Esophagus muscularis mucosa (tissue), 4 donors: ENCODE data around the gene ENTREP1. TPM values are rescaled to one million over a fixed set of nuclear protein-coding genes. Genes with fewer than 3 reads are reported as not detected.

Experiments
- DNase-seq: peaks from one replicate; pipeline ENCODE4 v3.0.0-alpha.2; 2017; ENCODE audit errors: extremely low spot score
- H3K27ac ChIP-seq, 4 donors: fragments of 200-600 bp; sonication (generic); replicated peaks in 1 of 4; 1 replicate in 3 of 4; 2 replicates in 1 of 4; pipeline ENCODE4 v1.5.1; 2016 to 2019; ENCODE audit warnings: mild to moderate bottlenecking in 1 of 4
- H3K27me3 ChIP-seq, 4 donors: fragments of 200-600 bp; sonication (generic); one replicate each; pipeline versions ENCODE4 v1.5.1 to v1.6.0; 2016 to 2019
- H3K36me3 ChIP-seq, 4 donors: fragments of 200-600 bp; sonication (generic); one replicate each; pipeline ENCODE4 v1.5.1; 2016 to 2019
- H3K4me1 ChIP-seq, 4 donors: fragments of 200-600 bp; sonication (generic); one replicate each; pipeline ENCODE4 v1.5.1; 2016 to 2019
- H3K4me3 ChIP-seq, 4 donors: fragments of 200-600 bp; sonication (generic); 1 replicate in 2 of 4; 2 replicates in 2 of 4; pipeline ENCODE4 v1.5.1; 2016 to 2019; ENCODE audit warnings: mild to moderate bottlenecking in 4 of 4, moderate library complexity in 1 of 4
- H3K9me3 ChIP-seq, 4 donors: fragments of 200-600 bp; sonication (generic); 1 replicate in 3 of 4; 2 replicates in 1 of 4; pipeline ENCODE4 v1.5.1; 2016 to 2019
- CTCF ChIP-seq, 3 experiments: fragments of 200-600 bp in 2 of 3; fragments of 450-650 bp in 1 of 3; sonication (generic) in 2 of 3; IDR thresholded peaks; one replicate each; pipeline ENCODE4 v1.5.1; 2017 to 2019; ENCODE audit warnings: antibody characterized with exemption in 3 of 3, mild to moderate bottlenecking in 2 of 3, moderate library complexity in 1 of 3
- EP300 ChIP-seq: sonication (generic); formaldehyde crosslinking; IDR thresholded peaks from one replicate; pipeline ENCODE4 v1.6.1; 2017; ENCODE audit warnings: antibody characterized with exemption
- POLR2A ChIP-seq: fragments of 450-650 bp; IDR thresholded peaks from one replicate; pipeline ENCODE4 v1.6.1; 2017; ENCODE audit warnings: antibody characterized with exemption, moderate library complexity, mild to moderate bottlenecking, low read depth
- POLR2AphosphoS5 ChIP-seq, 2 donors: sonication (generic); formaldehyde crosslinking; IDR thresholded peaks; one replicate each; pipeline ENCODE4 v1.6.1; 2017; ENCODE audit warnings: antibody characterized with exemption in 2 of 2
- WGBS: methylation state at CpG from one replicate; pipeline ENCODE4 v1.1.5; 2018; 5-methylcytosine and 5-hydroxymethylcytosine counted together
- intact Hi-C: fragments of 100-400 bp; cut with DNase I; formaldehyde crosslinking; loops from one replicate; pipeline ENCODE4 v1.15.1; 2023
- total RNA-seq, 4 donors: library from RNA; depleted of rRNA; stranded (reverse); fragments of >200 nt; gene quantifications; one replicate each; pipeline versions ENCODE4 v1.1.0 to v1.2.1, GENCODE V29; 2016

ENTREP1 gene
- total RNA-seq, 4 donors from 2014 or later = 16.2 to 30.2 (median 20.4) TPM

GRCh38 chr9:69326261-69326660, 1.2 kb downstream of the ENTREP1 start:
- no peaks in the 10 kb centered on the region for H3K36me3 ChIP-seq
- WGBS = 30% methylated on average over 7 of the region's 7 CpGs
- H3K4me1 ChIP-seq = peaks cover 10 to 54% (median 37%) of the 10 kb centered on the region in 4 donors
- H3K4me3 ChIP-seq = peak overlapping the region; percentile 69 to 80 (median 74)
- no peaks in the 10 kb centered on the region for H3K9me3 ChIP-seq
- peak overlapping the region; percentile 72 to 92 (median 82) for H3K27ac ChIP-seq
- intact Hi-C loops = loop anchor here (5.0 kb wide), 2 partner anchors 46 to 66 kb away; no protein-coding TSS in a partner anchor
- H3K27me3 ChIP-seq = peaks cover 0 to 7% (median 0%) of the 10 kb centered on the region in 4 donors
- DNase-seq = no peak
- TF ChIP-seq EP300 = no peak
- TF ChIP-seq POLR2AphosphoS5 (IDR thresholded peaks at IDR 0.05) = peak in 1 of 2 donors; percentile 11

GRCh38 chr9:69330580-69330979, 5.6 kb downstream of the ENTREP1 start:
- H3K4me1 ChIP-seq = peaks cover 0 to 66% (median 51%) of the 10 kb centered on the region in 4 donors
- 85% methylated on average over 3 of the region's 3 CpGs for WGBS
- TF ChIP-seq EP300 = no peak
- TF ChIP-seq POLR2A = no peak
- TF ChIP-seq CTCF (IDR thresholded peaks at IDR 0.05) = no peak
- no peak for TF ChIP-seq POLR2AphosphoS5 (IDR thresholded peaks at IDR 0.05)
- no peaks in the 10 kb centered on the region for H3K9me3 ChIP-seq
- no peaks in the 10 kb centered on the region for H3K36me3 ChIP-seq
- intact Hi-C loops = no loop called here
- H3K27me3 ChIP-seq = no peaks in the 10 kb centered on the region
- no peak overlapping the region for H3K27ac ChIP-seq
- DNase-seq = no peak
- no peak overlapping the region for H3K4me3 ChIP-seq

GRCh38 chr9:69331444-69331843, 6.4 kb downstream of the ENTREP1 start:
- peaks cover 0 to 66% (median 53%) of the 10 kb centered on the region in 4 donors for H3K4me1 ChIP-seq
- H3K4me3 ChIP-seq = no peak overlapping the region
- H3K9me3 ChIP-seq = no peaks in the 10 kb centered on the region
- WGBS = 94% methylated on average over 3 of the region's 3 CpGs
- no peak for TF ChIP-seq POLR2A
- no peak for TF ChIP-seq POLR2AphosphoS5 (IDR thresholded peaks at IDR 0.05)
- no peak for TF ChIP-seq EP300
- TF ChIP-seq CTCF (IDR thresholded peaks at IDR 0.05) = no peak
- intact Hi-C loops = no loop called here
- no peak for DNase-seq
- no peaks in the 10 kb centered on the region for H3K27me3 ChIP-seq
- peak overlapping the region in 2 of 4 donors; percentile 2 to 34 for H3K27ac ChIP-seq
- no peaks in the 10 kb centered on the region for H3K36me3 ChIP-seq

GRCh38 chr9:69332067-69332685, 7.2 kb downstream of the ENTREP1 start:
- whole genome bisulfite sequencing = 92% methylated on average over 5 of the region's 5 CpGs
- H3K4me1 ChIP-seq = peaks cover 0 to 60% (median 51%) of the 10 kb centered on the region in 4 donors
- TF ChIP-seq EP300 (no peak), POLR2A (no peak), CTCF (IDR thresholded peaks at IDR 0.05) (no peak), POLR2AphosphoS5 (IDR thresholded peaks at IDR 0.05) (no peak)
- no peaks in the 10 kb centered on the region for H3K27me3 ChIP-seq
- no peaks in the 10 kb centered on the region for H3K9me3 ChIP-seq
- H3K36me3 ChIP-seq = no peaks in the 10 kb centered on the region
- no peak for DNase-seq
- H3K4me3 ChIP-seq = no peak overlapping the region
- peak overlapping the region in 2 of 4 donors; percentile 2 to 34 for H3K27ac ChIP-seq
- intact Hi-C loops = no loop called here

GRCh38 chr9:69333716-69334115, 8.7 kb downstream of the ENTREP1 start:
- Histone ChIP-seq H3K4me3 (no peak overlapping the region), H3K4me1 (peaks cover 0 to 51% (median 44%) of the 10 kb centered on the region in 4 donors), H3K36me3 (no peaks in the 10 kb centered on the region), H3K27ac (peak overlapping the region in 1 of 4 donors; percentile 4), H3K9me3 (no peaks in the 10 kb centered on the region), H3K27me3 (no peaks in the 10 kb centered on the region)
- intact Hi-C loops = no loop called here
- 96% methylated on average over 2 of the region's 2 CpGs for WGBS
- DNase-seq = no peak
- no peak for TF ChIP-seq CTCF (IDR thresholded peaks at IDR 0.05)
- no peak for TF ChIP-seq EP300
- TF ChIP-seq POLR2AphosphoS5 (IDR thresholded peaks at IDR 0.05) = no peak
- TF ChIP-seq POLR2A = no peak
